Ovary (tissue), 9 donors: ENCODE measurements around the gene TMEM44. TPM values are rescaled to one million over a fixed set of nuclear protein-coding genes. Genes with fewer than 3 reads are reported as not detected.

Experiments used
- DNase-seq, 5 donors: peaks; one replicate each; pipeline ENCODE4 v3.0.0-alpha.2; 2019 to 2020
- H3K27ac ChIP-seq, 2 donors: fragments of 200-600 bp; one replicate each; pipeline versions ENCODE4 v1.5.1 to v1.8.0; 2019 to 2022
- H3K27me3 ChIP-seq: fragments of 200-600 bp; one replicate; pipeline ENCODE4 v1.8.0; 2022
- H3K36me3 ChIP-seq: fragments of 200-600 bp; sonication (generic); one replicate; pipeline ENCODE4 v1.5.1; 2019
- H3K4me1 ChIP-seq: one replicate; pipeline ENCODE4 v1.8.1; 2013; ENCODE audit warnings: mild to moderate bottlenecking, moderate library complexity; ENCODE audit not compliant: insufficient read depth
- H3K4me3 ChIP-seq: fragments of 200-600 bp; sonication (generic); one replicate; pipeline ENCODE4 v1.5.1; 2017
- H3K9me3 ChIP-seq, 2 donors: fragments of 200-600 bp in 1 of 2; sonication (generic) in 1 of 2; one replicate each; pipeline versions ENCODE4 v1.5.1 to v1.8.1; 2013 to 2019; ENCODE audit warnings: mild to moderate bottlenecking in 1 of 2, moderate library complexity in 1 of 2
- CTCF ChIP-seq, 3 donors: fragments of 450-650 bp in 2 of 3; fragments of 200-600 bp in 1 of 3; IDR thresholded peaks; one replicate each; pipeline versions ENCODE4 v1.5.1 to v1.8.0; 2016 to 2022; ENCODE audit warnings: antibody characterized with exemption in 3 of 3, mild to moderate bottlenecking in 1 of 3
- EP300 ChIP-seq: sonication (generic); formaldehyde crosslinking; IDR thresholded peaks from one replicate; pipeline ENCODE4 v1.6.1; 2017; ENCODE audit warnings: antibody characterized with exemption
- POLR2A ChIP-seq: fragments of 450-650 bp; IDR thresholded peaks from one replicate; pipeline ENCODE4 v1.6.1; 2017; ENCODE audit warnings: antibody characterized with exemption, mild to moderate bottlenecking, moderate library complexity
- WGBS, 3 donors: extraction: QIAGEN DNeasy Blood & Tissue Kit in 1 of 3; methylation state at CpG; one replicate each; pipeline versions ENCODE4 v1.1.5 to v1.1.7; 2013 to 2017; 5-methylcytosine and 5-hydroxymethylcytosine counted together
- intact Hi-C, 4 donors: fragments of 100-400 bp; cut with DNase I; formaldehyde crosslinking; loops; one replicate each; pipeline versions ENCODE4 v1.11.0 to v1.15.1; 2022 to 2023
- polyA plus RNA-seq, 2 donors: library from polyadenylated mRNA; stranded (reverse); fragments of 200-250 nt in 1 of 2; fragments of 350-450 nt in 1 of 2; fragmentation: Illumina TruSeq in 1 of 2; extraction: RNeasy Lipid Tissue Mini Kit (QIAGEN cat#74804) in 1 of 2; gene quantifications; one replicate each; pipeline ENCODE4 v1.2.3, GENCODE V29; 2013 to 2014
- total RNA-seq, 7 donors: library from RNA; depleted of rRNA in 2 of 7; stranded (reverse); fragments of >200 nt in 2 of 7; fragmentation: NEBNext Ultra II Directional in 3 of 7; extraction: Animal tissue kit (Norgen Biotek cat#: 25700) in 3 of 7; gene quantifications; one replicate each; pipeline versions ENCODE4 v1.1.0 to v1.2.4, GENCODE V29; 2016 to 2023
- donor health status: DM: no; HTN: no; CAD: no; lungs with moderate emphysema.
- donor health status: DM: no; HTN: no; CAD: no.
- donor health status: Bipolar disorder and iron deficiency.
- donor health status: DM: yes; HTN: yes; CAD: no.
- donor health status: DM: no; HTN: no; CAD: no.
- donor health status: DM: yes; HTN: yes; CAD: no.

The TMEM44 gene
- total and polyA plus RNA-seq, 9 donors, result 3.4 to 12.3 (median 6.5) TPM

GRCh38 chr3:194584866-194585265, 48.4 kb downstream of the TMEM44 start:
- H3K36me3 ChIP-seq, result no peaks in the 10 kb centered on the region
- WGBS, 3 donors, result 96 to 97% (median 96%) methylated on average over 1 of the region's 1 CpG
- intact Hi-C loops, result loop anchor here in 3 of 4 donors (5.0 kb wide), 2 partner anchors 98 to 113 kb away; partner anchors contain the start of gene ATP13A3 (in 2 of the 3)
- H3K27me3 ChIP-seq, result no peaks in the 10 kb centered on the region
- no peaks in the 10 kb centered on the region for H3K9me3 ChIP-seq
- peak overlapping the region; percentile 96 for H3K4me3 ChIP-seq
- TF ChIP-seq CTCF (IDR thresholded peaks at IDR 0.05), result no peak
- TF ChIP-seq EP300, result no peak
- TF ChIP-seq POLR2A, result no peak
- no peak overlapping the region for H3K27ac ChIP-seq
- H3K4me1 ChIP-seq, result peaks cover 2% of the 10 kb centered on the region
- no peak for DNase-seq

- peak overlapping the region; percentile 96 for H3K4me3 ChIP-seq
- no peaks in the 10 kb centered on the region for H3K27me3 ChIP-seq
- no peak for TF ChIP-seq CTCF (IDR thresholded peaks at IDR 0.05)
- TF ChIP-seq POLR2A, result no peak
- TF ChIP-seq EP300, result no peak
- DNase-seq, result no peak
- H3K4me1 ChIP-seq, result peaks cover 2% of the 10 kb centered on the region
- H3K27ac ChIP-seq, result peak overlapping the region; percentile 50 to 72
- H3K36me3 ChIP-seq, result no peaks in the 10 kb centered on the region
- H3K9me3 ChIP-seq, result no peaks in the 10 kb centered on the region
- 20 to 26% (median 24%) methylated on average over 7 of the region's 7 CpGs for WGBS, 3 donors
- intact Hi-C loops, result loop anchor here in 1 of 4 donors (5.0 kb wide), 1 partner anchor 97 kb away; the partner anchor contains the start of gene ATP13A3
These were observed 48.9 kb downstream of the TMEM44 start for GRCh38 chr3:194584320-194584776.

- H3K27me3 ChIP-seq, result no peaks in the 10 kb centered on the region
- peak in 1 of 5 donors; percentile 35 for DNase-seq
- H3K27ac ChIP-seq, result no peak overlapping the region
- H3K36me3 ChIP-seq, result no peaks in the 10 kb centered on the region
- no peaks in the 10 kb centered on the region for H3K9me3 ChIP-seq
- WGBS, 3 donors, result 93% methylated on average over 24 of the region's 24 CpGs
- peaks cover 2% of the 10 kb centered on the region for H3K4me1 ChIP-seq
- no peak overlapping the region for H3K4me3 ChIP-seq
- TF ChIP-seq EP300, result no peak
- no peak for TF ChIP-seq CTCF (IDR thresholded peaks at IDR 0.05)
- TF ChIP-seq POLR2A, result no peak
- intact Hi-C loops, result loop anchor here in 1 of 4 donors (5.0 kb wide), 1 partner anchor 95 kb away; the partner anchor contains the start of gene ATP13A3
These were observed 50.9 kb downstream of the TMEM44 start for GRCh38 chr3:194582196-194582905.

GRCh38 chr3:194579091-194579606, 54.1 kb downstream of the TMEM44 start:
- no peak overlapping the region for H3K27ac ChIP-seq
- WGBS, 3 donors, result 48 to 70% (median 59%) methylated on average over 8 of the region's 8 CpGs
- H3K27me3 ChIP-seq, result no peaks in the 10 kb centered on the region
- no peak for TF ChIP-seq POLR2A
- DNase-seq, result no peak
- H3K36me3 ChIP-seq, result no peaks in the 10 kb centered on the region
- intact Hi-C loops, result no loop called here
- H3K4me3 ChIP-seq, result no peak overlapping the region
- no peaks in the 10 kb centered on the region for H3K9me3 ChIP-seq
- H3K4me1 ChIP-seq, result no peaks in the 10 kb centered on the region
